Measurements from ENCODE around the gene RABEP2.
A peak's percentile ranks its signal among the peaks of the same experiment; 100 is the strongest.
"Not testable (repeated sequence)": the region's sequence is repeated elsewhere in the genome, so short reads cannot be mapped to it uniquely, and the experiment has no call there.

Gene RABEP2

GRCh38 chr16:28924762-28925385 lies at the start of gene RABEP2:
TSS of gene RABEP2 (minus strand) at chr16:28925238. CDS start at chr16:28925163, 75 bp downstream.
- H3K9me3 ChIP-seq (ENCODE audit: control insufficient read depth, insufficient read depth, low read length), result no peaks in the 10 kb centered on the region
- peak; percentile 94 for DNase-seq (ENCODE audit: low read depth, low spot score)
- no peak within 1 kb of the TSS for H3K27ac ChIP-seq (ENCODE audit: low read length)
- WGBS (ENCODE audit: insufficient coverage, insufficient read length), result no CpG with 5 or more reads among the region's 66 CpGs
- no peaks in the 10 kb centered on the region for H3K36me3 ChIP-seq (ENCODE audit: control insufficient read depth, insufficient read depth, low read length)
- no peaks in the 10 kb centered on the region for H3K4me1 ChIP-seq (ENCODE audit: control insufficient read depth, insufficient read depth, low read length)
- H3K4me3 ChIP-seq (ENCODE audit: low read length), result peak within 1 kb of the TSS; percentile 96
- H3K27me3 ChIP-seq (ENCODE audit: control insufficient read depth, insufficient read depth, low read length), result no peaks in the 10 kb centered on the region

- Histone ChIP-seq H3K9me3 (ENCODE audit: control insufficient read depth, insufficient read depth, low read length) (no peaks in the 10 kb centered on the region), H3K4me3 (ENCODE audit: low read length) (peak within 1 kb of the TSS; percentile 82), H3K4me1 (ENCODE audit: control insufficient read depth, insufficient read depth, low read length) (no peaks in the 10 kb centered on the region), H3K27me3 (ENCODE audit: control insufficient read depth, insufficient read depth, low read length) (no peaks in the 10 kb centered on the region), H3K36me3 (ENCODE audit: control insufficient read depth, insufficient read depth, low read length) (no peaks in the 10 kb centered on the region), H3K27ac (ENCODE audit: low read length) (no peak within 1 kb of the TSS)
- WGBS (ENCODE audit: insufficient coverage, insufficient read length), result no CpG with 5 or more reads among the region's 60 CpGs
- peak; percentile 85 for DNase-seq (ENCODE audit: low read depth, low spot score)
Measured at GRCh38 chr16:28974437-28975157, 49.6 kb upstream of the RABEP2 start, which contains the start of gene SPNS1. TSS of gene SPNS1 (plus strand) at chr16:28974778. CDS start at chr16:28975152, 374 bp downstream.

- Histone ChIP-seq H3K9me3 (ENCODE audit: control insufficient read depth, insufficient read depth, low read length) (no peaks in the 10 kb centered on the region), H3K4me1 (ENCODE audit: control insufficient read depth, insufficient read depth, low read length) (no peaks in the 10 kb centered on the region), H3K36me3 (ENCODE audit: control insufficient read depth, insufficient read depth, low read length) (no peaks in the 10 kb centered on the region), H3K4me3 (ENCODE audit: low read length) (peak overlapping the region; percentile 82; the same call in 1 of the 2 replicates), H3K27me3 (ENCODE audit: control insufficient read depth, insufficient read depth, low read length) (no peaks in the 10 kb centered on the region), H3K27ac (ENCODE audit: low read length) (no peak overlapping the region)
- no peak for DNase-seq (ENCODE audit: low read depth, low spot score)
- WGBS (ENCODE audit: insufficient coverage, insufficient read length), result no CpG with 5 or more reads among the region's 17 CpGs
Measured at GRCh38 chr16:28974007-28974436, 49.0 kb upstream of the RABEP2 start.

- not testable (repeated sequence) for DNase-seq (ENCODE audit: low read depth, low spot score); H3K4me3 ChIP-seq (ENCODE audit: low read length); H3K4me1 ChIP-seq (ENCODE audit: control insufficient read depth, insufficient read depth, low read length); H3K36me3 ChIP-seq (ENCODE audit: control insufficient read depth, insufficient read depth, low read length); H3K9me3 ChIP-seq (ENCODE audit: control insufficient read depth, insufficient read depth, low read length); H3K27ac ChIP-seq (ENCODE audit: low read length); H3K27me3 ChIP-seq (ENCODE audit: control insufficient read depth, insufficient read depth, low read length)
- no CpG with 5 or more reads among the region's 2 CpGs for WGBS (ENCODE audit: insufficient coverage, insufficient read length)
Measured at GRCh38 chr16:28969696-28970095, 44.7 kb upstream of the RABEP2 start.

GRCh38 chr16:28967156-28967555 lies 42.1 kb upstream of the RABEP2 start:
- Histone ChIP-seq H3K36me3 (ENCODE audit: control insufficient read depth, insufficient read depth, low read length) (peaks cover 20% of the 10 kb centered on the region), H3K4me1 (ENCODE audit: control insufficient read depth, insufficient read depth, low read length) (no peaks in the 10 kb centered on the region), H3K9me3 (ENCODE audit: control insufficient read depth, insufficient read depth, low read length) (no peaks in the 10 kb centered on the region), H3K4me3 (ENCODE audit: low read length) (no peak overlapping the region), H3K27ac (ENCODE audit: low read length) (no peak overlapping the region), H3K27me3 (ENCODE audit: control insufficient read depth, insufficient read depth, low read length) (no peaks in the 10 kb centered on the region)
- DNase-seq (ENCODE audit: low read depth, low spot score), result no peak
- WGBS (ENCODE audit: insufficient coverage, insufficient read length), result no CpG with 5 or more reads among the region's 4 CpGs

GRCh38 chr16:28964496-28964895 lies 39.5 kb upstream of the RABEP2 start:
- Histone ChIP-seq H3K9me3 (ENCODE audit: control insufficient read depth, insufficient read depth, low read length) (no peaks in the 10 kb centered on the region), H3K27ac (ENCODE audit: low read length) (no peak overlapping the region), H3K4me1 (ENCODE audit: control insufficient read depth, insufficient read depth, low read length) (no peaks in the 10 kb centered on the region), H3K4me3 (ENCODE audit: low read length) (no peak overlapping the region), H3K36me3 (ENCODE audit: control insufficient read depth, insufficient read depth, low read length) (peaks cover 25% of the 10 kb centered on the region), H3K27me3 (ENCODE audit: control insufficient read depth, insufficient read depth, low read length) (no peaks in the 10 kb centered on the region)
- DNase-seq (ENCODE audit: low read depth, low spot score), result no peak
- WGBS (ENCODE audit: insufficient coverage, insufficient read length), result no CpG with 5 or more reads among the region's 2 CpGs

GRCh38 chr16:28964072-28964471 lies 39.0 kb upstream of the RABEP2 start:
- no CpG with 5 or more reads among the region's 3 CpGs for WGBS (ENCODE audit: insufficient coverage, insufficient read length)
- Histone ChIP-seq H3K36me3 (ENCODE audit: control insufficient read depth, insufficient read depth, low read length) (peaks cover 25% of the 10 kb centered on the region), H3K4me3 (ENCODE audit: low read length) (no peak overlapping the region), H3K4me1 (ENCODE audit: control insufficient read depth, insufficient read depth, low read length) (no peaks in the 10 kb centered on the region), H3K9me3 (ENCODE audit: control insufficient read depth, insufficient read depth, low read length) (no peaks in the 10 kb centered on the region), H3K27me3 (ENCODE audit: control insufficient read depth, insufficient read depth, low read length) (no peaks in the 10 kb centered on the region), H3K27ac (ENCODE audit: low read length) (no peak overlapping the region)
- DNase-seq (ENCODE audit: low read depth, low spot score), result no peak

- H3K36me3 ChIP-seq (ENCODE audit: control insufficient read depth, insufficient read depth, low read length), result peaks cover 45% of the 10 kb centered on the region
- no peak overlapping the region for H3K4me3 ChIP-seq (ENCODE audit: low read length)
- H3K27ac ChIP-seq (ENCODE audit: low read length), result no peak overlapping the region
- no peak for DNase-seq (ENCODE audit: low read depth, low spot score)
- H3K9me3 ChIP-seq (ENCODE audit: control insufficient read depth, insufficient read depth, low read length), result no peaks in the 10 kb centered on the region
- no peaks in the 10 kb centered on the region for H3K27me3 ChIP-seq (ENCODE audit: control insufficient read depth, insufficient read depth, low read length)
- no peaks in the 10 kb centered on the region for H3K4me1 ChIP-seq (ENCODE audit: control insufficient read depth, insufficient read depth, low read length)
- WGBS (ENCODE audit: insufficient coverage, insufficient read length), result no CpG with 5 or more reads among the region's 6 CpGs
Measured at GRCh38 chr16:28958836-28959235, 33.8 kb upstream of the RABEP2 start.

GRCh38 chr16:28958216-28958615 lies 33.2 kb upstream of the RABEP2 start:
- peaks cover 40% of the 10 kb centered on the region for H3K36me3 ChIP-seq (ENCODE audit: control insufficient read depth, insufficient read depth, low read length)

GRCh38 chr16:28951410-28951943 lies 26.4 kb upstream of the RABEP2 start:
- no peaks in the 10 kb centered on the region for H3K4me1 ChIP-seq (ENCODE audit: control insufficient read depth, insufficient read depth, low read length)
- no peaks in the 10 kb centered on the region for H3K9me3 ChIP-seq (ENCODE audit: control insufficient read depth, insufficient read depth, low read length)
- peaks cover 13% of the 10 kb centered on the region; the same call in 1 of the 2 replicates for H3K36me3 ChIP-seq (ENCODE audit: control insufficient read depth, insufficient read depth, low read length)
- no peaks in the 10 kb centered on the region for H3K27me3 ChIP-seq (ENCODE audit: control insufficient read depth, insufficient read depth, low read length)
- no peak overlapping the region for H3K27ac ChIP-seq (ENCODE audit: low read length)
- WGBS (ENCODE audit: insufficient coverage, insufficient read length), result no CpG with 5 or more reads among the region's 17 CpGs
- H3K4me3 ChIP-seq (ENCODE audit: low read length), result peak overlapping the region; percentile 94
- no peak for DNase-seq (ENCODE audit: low read depth, low spot score)

More at GRCh38 chr16:28958216-28958615, 33.2 kb upstream of the RABEP2 start:
- H3K27me3 ChIP-seq (ENCODE audit: control insufficient read depth, insufficient read depth, low read length), result no peaks in the 10 kb centered on the region
- WGBS (ENCODE audit: insufficient coverage, insufficient read length), result no CpG with 5 or more reads among the region's 9 CpGs
- H3K9me3 ChIP-seq (ENCODE audit: control insufficient read depth, insufficient read depth, low read length), result no peaks in the 10 kb centered on the region
- no peak overlapping the region for H3K4me3 ChIP-seq (ENCODE audit: low read length)
- DNase-seq (ENCODE audit: low read depth, low spot score), result no peak
- H3K27ac ChIP-seq (ENCODE audit: low read length), result no peak overlapping the region
- no peaks in the 10 kb centered on the region for H3K4me1 ChIP-seq (ENCODE audit: control insufficient read depth, insufficient read depth, low read length)
